ENCODE measurements around the gene PDK2.

Gene PDK2

GRCh38 chr17:50120475-50121253 is 25.5 kb downstream of the PDK2 start:
- no peak for DNase-seq

GRCh38 chr17:50122945-50123344 is 27.8 kb downstream of the PDK2 start:
- DNase-seq, result no peak

GRCh38 chr17:50123649-50124349 is 28.6 kb downstream of the PDK2 start:
- no peak for DNase-seq

DNA sequence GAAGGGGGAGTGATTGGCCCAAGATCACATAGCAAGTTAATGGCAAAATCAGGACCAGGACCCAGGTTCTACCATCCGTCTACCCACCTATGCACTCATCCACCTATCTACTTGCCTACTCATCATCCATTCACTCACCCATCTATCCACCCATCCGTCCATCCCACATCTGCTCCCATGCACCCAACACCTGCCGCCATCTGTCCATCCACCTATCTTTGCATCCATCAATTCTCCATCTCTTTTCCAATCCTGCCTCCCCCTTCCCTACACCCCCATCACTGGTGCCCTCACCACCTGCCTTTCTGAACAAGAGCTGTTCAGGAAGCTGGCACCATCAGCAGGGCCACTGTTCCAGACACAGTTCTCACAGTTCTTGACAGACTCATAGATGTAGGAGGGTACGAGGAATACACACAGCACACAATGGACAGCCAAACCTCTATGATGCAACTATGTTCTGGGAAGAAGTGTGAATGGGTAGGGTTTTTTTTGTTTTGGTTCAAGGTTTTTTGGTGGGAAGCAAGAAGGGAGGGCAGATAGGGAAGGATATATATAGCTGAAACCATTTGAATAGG is 30.4 kb downstream of the PDK2 start:
- no peak for DNase-seq

GRCh38 chr17:50127697-50128361 is 32.7 kb downstream of the PDK2 start:
- DNase-seq, result no peak

- DNase-seq, result peak; percentile 43
Measured at GRCh38 chr17:50128441-50129352, 33.5 kb downstream of the PDK2 start.

- DNase-seq, result no peak
Measured at GRCh38 chr17:50129353-50129727, 34.2 kb downstream of the PDK2 start.

DNA sequence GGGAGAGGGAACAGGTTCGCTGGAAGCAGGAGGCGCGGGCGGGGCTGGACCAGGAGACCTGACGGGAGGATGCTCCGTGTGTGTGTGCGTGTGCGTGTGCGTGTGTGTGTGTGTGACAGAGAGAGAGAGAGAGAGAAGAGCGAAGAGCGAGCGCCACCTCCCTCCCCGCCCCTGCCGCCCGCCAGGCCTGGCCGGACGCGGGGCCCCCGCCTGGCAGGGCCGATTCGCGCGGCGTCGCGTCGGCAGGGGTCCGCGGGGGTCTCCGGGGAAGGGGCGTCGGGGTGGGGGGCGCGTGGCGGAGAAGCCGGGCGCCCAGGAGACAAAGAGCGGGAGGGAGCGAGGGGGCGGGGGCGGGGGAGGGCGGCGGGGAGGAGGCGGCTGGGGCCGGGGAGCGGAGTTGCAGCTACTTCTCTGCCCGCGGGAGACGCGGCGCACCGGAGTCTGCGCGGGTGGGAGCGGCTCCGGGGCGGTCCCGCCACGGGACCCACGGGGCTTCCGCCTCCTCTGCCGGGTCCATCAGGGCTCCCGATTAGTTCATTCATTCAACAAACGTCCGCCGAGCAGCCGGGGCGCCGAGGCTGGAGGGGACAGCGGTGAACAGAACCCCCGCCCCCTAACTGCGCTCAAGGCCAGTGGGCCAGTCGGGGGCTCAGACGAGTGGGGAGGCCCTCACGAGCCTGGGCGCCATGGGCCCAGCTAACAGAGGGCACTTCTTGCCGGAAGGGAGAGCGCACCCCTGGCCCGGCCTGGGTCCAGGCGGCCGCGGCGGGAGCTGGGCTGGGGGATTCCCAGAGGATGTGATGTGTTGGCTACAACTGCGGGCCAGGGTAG is 34.8 kb downstream of the PDK2 start, which contains the start of gene SAMD14:
TSS of gene SAMD14 (minus strand) at position 433 of the 831 bp plus-strand sequence. CDS start 5,201 bp downstream, outside the sequence.
- peak; percentile 60 for DNase-seq

GRCh38 chr17:50130559-50131305 is 35.6 kb downstream of the PDK2 start:
- peak; percentile 37 for DNase-seq

DNA sequence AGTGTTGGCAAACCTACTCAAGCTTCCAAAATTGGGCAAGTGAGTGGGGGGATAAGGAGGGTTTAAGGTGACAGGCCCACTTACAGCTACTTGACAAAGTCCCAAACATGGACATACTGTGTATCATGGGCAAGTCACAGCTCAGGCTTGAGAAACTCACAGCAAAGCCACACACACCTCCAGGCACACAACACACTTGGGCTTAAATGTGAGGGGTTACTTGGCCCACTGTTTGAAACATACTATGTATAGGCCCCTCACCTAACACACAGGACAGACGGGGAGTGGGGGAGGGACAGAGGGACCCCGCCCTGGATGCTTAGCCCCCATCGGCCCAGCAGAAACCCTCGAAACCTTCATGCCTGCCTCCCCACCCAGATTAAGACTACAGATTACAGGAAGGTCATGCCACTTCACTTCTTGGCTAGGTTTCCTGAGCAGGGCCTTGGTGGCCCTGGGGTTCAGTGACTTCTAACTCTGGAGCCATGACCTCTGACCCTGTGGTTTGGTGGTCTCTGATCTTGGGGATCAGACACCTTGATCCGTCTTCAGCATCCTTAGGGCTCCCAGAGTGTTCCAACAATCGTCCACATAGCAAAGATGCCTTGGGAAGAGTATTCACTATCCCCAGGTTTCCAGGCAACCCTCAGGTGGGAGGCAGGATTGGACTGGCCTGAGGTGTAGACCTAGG is 37.1 kb downstream of the PDK2 start:
- no peak for DNase-seq

GRCh38 chr17:50133028-50133768 is 38.0 kb downstream of the PDK2 start:
- no peak for DNase-seq

DNA sequence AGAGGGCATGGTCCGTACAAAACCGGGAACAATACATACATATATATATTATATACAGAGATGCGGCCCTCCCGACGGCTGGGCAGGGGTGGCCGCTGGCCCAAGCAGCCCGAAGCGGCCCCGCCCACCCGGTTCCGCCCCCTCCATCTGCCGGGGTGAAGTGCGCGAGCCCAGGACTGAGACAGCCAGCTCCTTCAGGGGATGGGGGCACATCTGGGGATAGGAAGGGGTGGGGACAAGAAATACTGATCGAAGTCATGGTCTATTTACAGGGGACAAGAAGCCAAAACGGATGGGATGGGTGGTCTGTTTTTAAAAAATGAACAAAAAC is 38.6 kb downstream of the PDK2 start:
- peak; percentile 26 for DNase-seq

DNA sequence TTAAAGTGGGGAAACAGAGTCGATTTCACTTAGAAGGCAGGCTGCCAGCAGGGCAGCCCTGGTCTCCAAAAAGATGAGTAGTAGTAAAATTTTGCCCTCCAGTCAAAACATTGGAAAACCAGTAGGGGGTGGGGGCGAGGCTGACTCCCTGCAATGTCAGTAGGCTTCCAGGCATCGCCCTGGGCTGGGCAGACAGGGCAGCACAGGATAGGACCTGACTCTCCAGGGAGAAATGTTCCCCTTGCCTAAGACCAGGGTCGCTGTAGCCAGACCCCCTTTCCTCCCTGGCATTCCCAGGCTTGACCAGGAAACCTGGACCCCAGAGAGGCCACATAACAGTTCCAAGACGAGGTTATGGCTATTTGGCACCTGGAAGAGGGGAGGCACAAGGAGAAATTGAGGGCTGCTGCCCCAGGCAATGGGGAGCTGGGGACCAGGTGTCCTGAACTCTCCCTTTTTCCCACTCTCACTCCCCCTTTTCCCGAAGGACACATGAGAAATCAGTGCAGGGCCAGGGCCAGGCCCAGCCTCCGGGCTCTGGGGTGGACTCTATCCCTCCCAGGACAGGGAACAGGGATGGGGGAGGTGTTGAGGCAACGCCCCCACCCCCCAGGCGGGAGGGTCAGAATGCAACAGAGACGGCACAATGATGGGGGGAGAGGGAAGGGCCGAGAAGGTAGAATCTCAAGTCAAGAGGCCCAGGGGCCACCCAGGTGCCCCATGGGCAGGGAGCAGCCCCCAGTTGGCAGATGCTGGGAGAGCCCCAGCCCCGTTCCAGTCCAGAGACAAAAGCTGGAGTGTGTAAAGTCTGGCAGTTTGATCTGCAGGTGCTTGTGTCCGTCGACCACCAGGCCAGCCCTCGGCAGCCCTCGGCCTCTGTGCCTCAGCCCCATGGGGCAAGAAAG is 39.3 kb downstream of the PDK2 start:
- DNase-seq, result no peak

DNA sequence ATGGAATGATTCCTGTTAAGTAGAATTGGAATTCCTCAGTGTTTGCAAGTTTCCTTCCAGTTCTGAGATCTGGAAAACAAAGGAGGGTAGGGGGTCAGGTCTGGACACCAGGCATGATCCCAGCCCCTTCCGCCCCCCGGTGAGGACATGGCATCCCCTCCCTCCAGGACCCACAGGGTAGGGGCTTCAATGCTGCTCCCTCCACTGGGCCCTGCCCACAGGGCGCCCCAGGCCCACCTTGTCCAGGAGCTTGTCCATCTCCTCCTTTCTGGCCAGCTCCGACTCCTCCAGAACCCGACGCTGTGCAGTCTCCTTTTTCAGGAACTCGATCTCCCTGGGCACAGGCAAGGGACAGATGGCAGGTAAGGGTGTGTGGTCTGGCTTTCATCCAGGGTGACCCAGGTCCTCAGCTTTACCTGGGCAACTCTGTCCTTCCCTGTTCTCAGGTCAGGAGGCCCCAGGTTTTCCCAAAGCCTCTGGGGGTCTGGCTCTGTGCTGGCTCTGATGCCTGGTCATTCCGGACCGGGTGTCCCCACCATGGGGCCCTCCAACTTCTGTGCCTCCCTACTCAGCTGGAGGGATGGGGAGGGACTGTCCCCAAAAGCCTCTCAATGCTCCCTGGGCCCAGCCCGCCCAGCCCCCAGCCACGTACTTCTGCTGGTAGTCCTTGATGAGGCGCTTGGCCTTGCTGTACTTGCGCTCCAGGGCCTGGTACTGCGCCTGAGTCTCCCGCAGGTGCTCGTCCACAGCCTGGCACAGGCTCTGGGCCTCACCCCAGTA is 40.4 kb downstream of the PDK2 start:
- no peak for DNase-seq

DNA sequence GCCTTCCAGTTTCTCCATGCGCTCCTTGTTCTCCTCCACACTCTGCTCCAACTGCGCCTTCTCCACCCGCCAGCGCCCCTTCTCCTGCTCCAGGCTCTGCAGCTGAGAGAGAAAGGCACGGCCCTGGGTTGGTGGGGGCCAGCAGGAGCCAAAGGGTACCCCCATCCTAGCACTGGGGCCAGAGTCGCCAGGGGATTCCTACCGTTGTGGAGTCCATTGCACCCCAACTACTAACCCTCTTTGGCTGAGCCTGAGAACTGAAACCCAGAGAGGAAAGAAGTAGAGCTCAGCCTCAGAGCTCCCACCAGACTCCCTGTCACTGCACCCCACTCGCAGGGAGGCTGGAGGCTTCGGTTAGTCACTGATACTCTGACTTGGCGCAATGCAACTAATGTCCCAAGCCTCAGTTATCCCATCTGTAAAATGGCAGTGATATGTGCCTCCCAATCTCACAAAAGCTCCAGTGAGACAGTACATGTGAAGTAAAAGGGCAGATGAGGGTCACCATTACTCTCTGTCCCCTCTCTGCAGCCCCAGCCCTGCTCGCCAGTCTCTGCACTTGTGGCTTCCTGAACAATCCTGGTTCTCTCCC is 41.0 kb downstream of the PDK2 start:
- no peak for DNase-seq

DNA sequence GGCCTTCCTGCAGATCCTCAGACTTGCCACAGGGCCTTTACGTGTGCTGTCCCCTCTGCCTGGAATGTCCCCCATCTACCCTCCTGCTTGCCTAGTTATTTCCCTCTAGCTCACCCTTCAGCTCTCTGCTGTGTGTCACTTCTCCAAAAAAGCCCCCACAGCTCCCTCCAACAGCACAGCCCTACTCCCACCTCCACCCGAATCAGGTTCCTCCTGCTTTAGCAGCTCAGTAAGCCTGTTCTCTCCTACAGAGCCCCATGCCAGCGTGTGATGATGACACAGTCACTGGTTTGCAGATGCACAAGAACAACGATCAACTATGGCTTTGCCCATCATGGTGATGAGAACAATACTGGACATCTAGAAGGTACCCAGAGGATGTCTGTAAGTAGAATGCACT is 41.9 kb downstream of the PDK2 start:
- no peak for DNase-seq

DNA sequence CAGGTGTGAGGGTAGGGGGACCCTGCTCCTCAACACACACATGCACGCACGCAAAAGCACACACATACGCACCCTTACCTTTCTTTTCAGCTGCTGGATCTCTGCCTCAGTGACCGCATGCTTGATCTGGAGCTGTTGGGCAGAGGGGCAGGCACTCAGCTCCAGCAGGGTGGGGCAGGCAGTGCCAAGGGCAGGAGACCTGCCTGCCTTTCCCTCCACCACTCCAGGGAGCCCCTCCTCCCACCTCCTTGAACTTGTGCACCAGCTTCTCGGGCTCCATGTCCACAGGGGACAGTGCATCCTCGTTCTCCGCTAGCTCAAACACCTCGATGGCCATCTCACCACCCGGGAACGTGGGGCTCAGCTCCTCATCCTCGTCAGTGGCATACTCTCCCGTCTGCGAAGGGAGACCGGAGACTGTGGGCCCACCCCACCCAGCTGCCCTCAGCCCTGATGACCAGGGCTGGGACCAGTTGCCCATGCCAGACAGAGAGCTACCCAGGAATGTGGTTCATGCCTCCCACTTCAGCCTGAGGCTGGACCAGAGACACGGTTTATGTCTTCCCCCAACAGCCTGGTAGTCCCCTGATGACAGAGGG is 44.1 kb downstream of the PDK2 start:
- DNase-seq, result no peak
